Trophoblast cell (in vitro differentiated cells and primary cell): ENCODE measurements around the gene CRYBA4.

ENCODE experiments used
- DNase-seq, 2 donors: peaks; one replicate each; pipeline ENCODE4 v3.0.0-alpha.2; 2016
- H2AFZ ChIP-seq: 2 replicates; pipeline ENCODE4 v1.6.1; 2013; ENCODE audit warnings: low read length, moderate library complexity, mild to moderate bottlenecking; ENCODE audit not compliant: insufficient read depth, poor library complexity
- H2AK5ac ChIP-seq: 2 replicates; pipeline ENCODE4 v1.6.1; 2013; ENCODE audit warnings: mild to moderate bottlenecking, low read length
- H2BK120ac ChIP-seq: 2 replicates; pipeline ENCODE4 v1.6.1; 2013; ENCODE audit warnings: low read length, mild to moderate bottlenecking, moderate library complexity; ENCODE audit not compliant: insufficient read depth, poor library complexity
- H2BK12ac ChIP-seq: 2 replicates; pipeline ENCODE4 v1.6.1; 2013; ENCODE audit warnings: mild to moderate bottlenecking, low read length, moderate library complexity
- H2BK5ac ChIP-seq: 2 replicates; pipeline ENCODE4 v1.6.1; 2013; ENCODE audit warnings: low read length, low read depth, moderate library complexity, mild to moderate bottlenecking; ENCODE audit not compliant: poor library complexity
- H3K14ac ChIP-seq: 2 replicates; pipeline ENCODE4 v1.6.1; 2013; ENCODE audit warnings: mild to moderate bottlenecking, low read length
- H3K18ac ChIP-seq: 2 replicates; pipeline ENCODE4 v1.6.1; 2013; ENCODE audit warnings: mild to moderate bottlenecking, low read length
- H3K23ac ChIP-seq: 2 replicates; pipeline ENCODE4 v1.6.1; 2013; ENCODE audit warnings: low read length
- H3K27ac ChIP-seq: 2 replicates; pipeline ENCODE4 v1.5.1; 2013; ENCODE audit warnings: low read depth, mild to moderate bottlenecking, inconsistent platforms, low read length, moderate library complexity
- H3K27me3 ChIP-seq: 2 replicates; pipeline ENCODE4 v1.6.1; 2013; ENCODE audit warnings: inconsistent platforms, mild to moderate bottlenecking, low read length, moderate library complexity; ENCODE audit not compliant: insufficient read depth
- H3K36me3 ChIP-seq, 2 experiments: 1 replicate in 1 of 2; 2 replicates in 1 of 2; pipeline ENCODE4 v1.6.1; 2013; ENCODE audit warnings: low read length in 2 of 2, mild to moderate bottlenecking in 2 of 2, moderate library complexity in 1 of 2; ENCODE audit not compliant: insufficient read depth in 2 of 2, control insufficient read depth in 1 of 2
- H3K4ac ChIP-seq: 2 replicates; pipeline ENCODE4 v1.6.1; 2013; ENCODE audit warnings: low read depth, mild to moderate bottlenecking, low read length, moderate library complexity
- H3K4me1 ChIP-seq, 2 experiments: 1 replicate in 1 of 2; 2 replicates in 1 of 2; pipeline ENCODE4 v1.6.1; 2013; ENCODE audit warnings: low read length in 2 of 2, mild to moderate bottlenecking in 2 of 2, moderate library complexity in 1 of 2; ENCODE audit not compliant: insufficient read depth in 2 of 2, control insufficient read depth in 1 of 2
- H3K4me2 ChIP-seq: 2 replicates; pipeline ENCODE4 v1.6.1; 2013; ENCODE audit warnings: inconsistent platforms, mild to moderate bottlenecking, low read length, moderate library complexity
- H3K4me3 ChIP-seq: 2 replicates; pipeline ENCODE4 v1.5.1; 2013; ENCODE audit warnings: mild to moderate bottlenecking, low read depth, low read length, inconsistent platforms
- H3K79me1 ChIP-seq: one replicate; pipeline ENCODE4 v1.6.1; 2013; ENCODE audit warnings: low read length
- H3K79me2 ChIP-seq: 2 replicates; pipeline ENCODE4 v1.6.1; 2013; ENCODE audit warnings: low read length, mild to moderate bottlenecking; ENCODE audit not compliant: control insufficient read depth, insufficient read depth, poor library complexity
- H3K9ac ChIP-seq: 2 replicates; pipeline ENCODE4 v1.6.1; 2013; ENCODE audit warnings: mild to moderate bottlenecking, low read length
- H3K9me3 ChIP-seq: 2 replicates; pipeline ENCODE4 v1.6.1; 2013; ENCODE audit warnings: low read depth, mild to moderate bottlenecking, control low read depth, inconsistent platforms, low read length; ENCODE audit not compliant: insufficient read depth
- H4K12ac ChIP-seq: 2 replicates; pipeline ENCODE4 v1.6.1; 2013; ENCODE audit warnings: low read depth, mild to moderate bottlenecking, low read length, moderate library complexity
- H4K8ac ChIP-seq: 2 replicates; pipeline ENCODE4 v1.6.1; 2013; ENCODE audit warnings: low read depth, mild to moderate bottlenecking, low read length, moderate library complexity
- H4K91ac ChIP-seq: one replicate; pipeline ENCODE4 v1.6.1; 2013; ENCODE audit warnings: low read depth, mild to moderate bottlenecking, low read length, moderate library complexity
- WGBS: extraction: QIAGEN DNeasy Blood & Tissue Kit; methylation state at CpG from one replicate; pipeline ENCODE4 v1.1.7; 2013; ENCODE audit warnings: missing lambda C conversion rate; ENCODE audit not compliant: insufficient read length, insufficient coverage; ENCODE audit errors: extremely low coverage; 5-methylcytosine and 5-hydroxymethylcytosine counted together

CRYBA4 gene

DNA sequence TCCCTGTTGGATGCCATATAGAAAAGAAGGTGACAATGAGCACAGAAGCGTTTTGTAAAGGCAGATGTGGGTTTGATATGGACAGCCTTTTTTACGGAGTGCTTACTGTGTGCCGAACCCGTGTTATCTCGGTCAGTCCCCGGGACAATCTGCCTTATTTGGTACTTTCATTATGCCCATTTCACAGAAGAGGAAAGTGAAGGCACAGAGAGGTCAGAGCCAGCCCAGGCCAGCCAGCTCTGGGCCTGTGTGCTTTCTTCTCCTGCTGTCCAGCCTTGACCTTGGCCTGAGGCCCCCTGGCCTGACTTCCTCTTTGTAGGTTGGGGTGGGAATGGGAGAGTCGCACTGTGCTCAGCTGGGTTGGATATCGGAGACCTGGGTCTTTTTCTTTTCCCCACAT lies 3.3 kb upstream of the CRYBA4 start:
- WGBS, result no CpG with 5 or more reads among the region's 8 CpGs
- no peak overlapping the region for H3K18ac ChIP-seq
- no peaks in the 10 kb centered on the region for H3K4me1 ChIP-seq
- peaks cover 2% of the 10 kb centered on the region for H3K9me3 ChIP-seq
- H3K27me3 ChIP-seq, result no peaks in the 10 kb centered on the region
- H3K4me3 ChIP-seq, result peak overlapping the region; percentile 0
- H3K27ac ChIP-seq, result no peak overlapping the region
- no peaks in the 10 kb centered on the region for H3K79me2 ChIP-seq
- no peaks in the 10 kb centered on the region for H3K79me1 ChIP-seq
- H4K8ac ChIP-seq, result no peak overlapping the region
- H2AK5ac ChIP-seq, result no peak overlapping the region
- no peak overlapping the region for H3K23ac ChIP-seq
- H3K4ac ChIP-seq, result no peak overlapping the region
- no peak overlapping the region for H3K4me2 ChIP-seq
- no peaks in the 10 kb centered on the region for H3K36me3 ChIP-seq
- no peak for DNase-seq
- H2AFZ ChIP-seq, result no peak overlapping the region
- no peak overlapping the region for H3K9ac ChIP-seq
- H2BK120ac ChIP-seq, result no peak overlapping the region
- no peak overlapping the region for H3K14ac ChIP-seq
- H4K12ac ChIP-seq, result no peak overlapping the region
- H4K91ac ChIP-seq, result no peak overlapping the region
- H2BK12ac ChIP-seq, result no peak overlapping the region
- no peak overlapping the region for H2BK5ac ChIP-seq

DNA sequence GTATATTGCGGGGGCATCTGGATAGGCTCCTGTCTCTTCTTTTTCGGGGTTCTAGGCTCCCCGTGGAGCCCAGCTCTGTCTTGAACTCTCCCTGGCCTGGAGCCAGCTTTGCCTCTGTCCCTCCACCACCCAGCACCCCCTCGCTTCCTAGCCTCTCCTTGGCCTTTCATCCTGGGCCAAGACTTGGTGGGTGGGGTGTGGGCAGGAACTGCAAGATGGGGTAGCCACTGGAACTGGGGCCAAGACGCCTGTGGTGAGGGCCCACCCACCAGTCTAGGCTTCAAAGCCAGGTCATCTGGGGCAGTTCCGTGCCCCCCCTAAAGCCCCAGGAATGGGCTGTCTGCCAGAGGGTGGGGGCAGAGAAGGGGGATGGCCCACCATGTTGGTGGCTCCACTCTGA lies 2.3 kb upstream of the CRYBA4 start:
- Histone ChIP-seq H4K12ac (no peak overlapping the region), H2AK5ac (no peak overlapping the region), H3K4me2 (no peak overlapping the region), H2AFZ (no peak overlapping the region), H3K79me2 (no peaks in the 10 kb centered on the region), H3K23ac (no peak overlapping the region), H3K36me3 (no peaks in the 10 kb centered on the region), H4K8ac (no peak overlapping the region), H3K4ac (no peak overlapping the region), H2BK120ac (no peak overlapping the region), H4K91ac (no peak overlapping the region), H3K9me3 (peaks cover 2% of the 10 kb centered on the region), H3K27me3 (no peaks in the 10 kb centered on the region), H3K27ac (no peak overlapping the region), H3K9ac (no peak overlapping the region), H3K18ac (no peak overlapping the region), H3K4me1 (no peaks in the 10 kb centered on the region), H3K4me3 (no peak overlapping the region), H2BK5ac (no peak overlapping the region), H3K14ac (no peak overlapping the region), H2BK12ac (no peak overlapping the region), H3K79me1 (no peaks in the 10 kb centered on the region)
- no CpG with 5 or more reads among the region's 6 CpGs for WGBS
- no peak for DNase-seq

- Histone ChIP-seq H3K27me3 (no peaks in the 10 kb centered on the region), H3K4ac (no peak overlapping the region), H3K79me1 (no peaks in the 10 kb centered on the region), H4K8ac (no peak overlapping the region), H3K14ac (no peak overlapping the region), H3K9ac (no peak overlapping the region), H3K36me3 (no peaks in the 10 kb centered on the region), H4K91ac (no peak overlapping the region), H2AK5ac (no peak overlapping the region), H3K27ac (no peak overlapping the region), H2BK5ac (no peak overlapping the region), H3K4me2 (no peak overlapping the region), H2AFZ (no peak overlapping the region), H3K23ac (no peak overlapping the region), H2BK120ac (no peak overlapping the region), H3K18ac (no peak overlapping the region), H3K9me3 (peaks cover 6% of the 10 kb centered on the region), H3K79me2 (no peaks in the 10 kb centered on the region), H2BK12ac (no peak overlapping the region), H3K4me1 (no peaks in the 10 kb centered on the region), H3K4me3 (no peak overlapping the region), H4K12ac (no peak overlapping the region)
- DNase-seq, result no peak
- no CpG with 5 or more reads among the region's 2 CpGs for WGBS
These were observed 1.6 kb upstream of the CRYBA4 start for GRCh38 chr22:26620197-26620596.

DNA sequence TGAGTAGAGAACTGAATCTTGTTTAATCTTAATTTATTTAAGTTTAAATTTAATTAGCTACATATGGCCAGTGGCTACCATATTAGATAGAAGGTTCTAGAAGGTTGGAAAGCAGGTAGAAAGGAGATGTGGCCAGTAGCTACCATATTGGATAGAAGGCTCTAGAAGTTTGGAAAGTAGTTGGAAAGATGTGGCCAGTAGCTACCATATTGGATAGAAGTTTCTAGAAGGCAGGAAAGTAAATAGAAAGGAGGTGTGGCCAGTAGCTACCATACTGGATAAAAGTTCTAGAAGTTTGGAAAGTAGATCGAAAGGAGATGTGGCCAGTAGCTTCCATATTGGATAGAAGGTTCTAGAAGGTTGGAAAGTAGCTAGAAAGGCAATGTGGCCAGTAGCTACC lies 2.2 kb downstream of the CRYBA4 start:
- Histone ChIP-seq H2BK5ac (no peak overlapping the region), H3K79me2 (no peaks in the 10 kb centered on the region), H3K9ac (no peak overlapping the region), H2AFZ (no peak overlapping the region), H3K4me2 (no peak overlapping the region), H4K91ac (no peak overlapping the region), H3K23ac (no peak overlapping the region), H3K4ac (no peak overlapping the region), H3K4me3 (no peak overlapping the region), H3K36me3 (no peaks in the 10 kb centered on the region), H3K14ac (no peak overlapping the region), H3K79me1 (no peaks in the 10 kb centered on the region), H4K8ac (no peak overlapping the region), H2BK12ac (no peak overlapping the region), H3K4me1 (no peaks in the 10 kb centered on the region), H3K9me3 (peaks cover 4% of the 10 kb centered on the region), H4K12ac (no peak overlapping the region), H2AK5ac (no peak overlapping the region), H3K27me3 (no peaks in the 10 kb centered on the region), H3K18ac (no peak overlapping the region), H3K27ac (no peak overlapping the region), H2BK120ac (no peak overlapping the region)
- whole genome bisulfite sequencing, result no CpG with 5 or more reads among the region's 1 CpG
- DNase-seq, result no peak
